ENCODE measurements around the gene TRIM46.
"Not testable (repeated sequence)": the region's sequence is repeated elsewhere in the genome, so short reads cannot be mapped to it uniquely, and the experiment has no call there.

TRIM46 gene

DNA sequence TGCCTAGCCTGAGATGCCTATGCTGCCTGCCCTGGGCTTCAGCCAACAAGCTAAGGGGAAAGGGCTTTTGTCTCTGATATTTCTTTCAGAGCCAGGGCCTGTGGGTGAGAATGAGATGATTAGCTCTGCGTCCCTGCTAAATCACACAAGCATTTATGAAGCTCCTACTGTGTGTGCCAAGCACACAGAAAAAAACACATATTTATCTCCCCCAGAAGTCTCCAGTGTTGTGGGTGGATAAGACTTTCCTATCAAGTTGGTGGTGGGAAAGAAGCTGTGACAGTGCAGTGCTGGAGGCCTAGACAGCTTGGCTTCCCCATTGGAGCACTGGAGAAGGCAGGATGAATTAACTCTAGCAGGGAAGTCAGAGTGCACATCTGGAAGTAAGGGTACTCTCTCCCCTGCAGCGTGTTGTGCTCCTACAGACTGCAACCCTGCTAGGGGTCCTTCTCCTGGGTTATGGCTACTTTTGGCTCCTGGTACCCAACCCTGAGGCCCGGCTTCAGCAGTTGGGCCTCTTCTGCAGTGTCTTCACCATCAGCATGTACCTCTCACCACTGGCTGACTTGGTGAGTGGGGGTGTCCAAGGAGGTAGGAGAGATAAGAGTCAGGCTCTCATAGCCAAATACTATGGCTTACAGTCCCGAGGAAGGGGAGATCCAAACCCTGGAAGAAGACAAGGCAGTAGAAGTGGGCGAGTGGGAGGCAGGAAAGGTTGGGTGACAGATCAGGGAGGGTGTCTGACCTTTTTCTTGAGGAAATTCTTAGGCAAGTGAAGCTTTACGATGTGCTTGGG lies 36.3 kb upstream of the TRIM46 start:
- DNase-seq (ENCODE audit: low read depth in 2 of 2, low spot score in 1 of 2), result no peak

DNA sequence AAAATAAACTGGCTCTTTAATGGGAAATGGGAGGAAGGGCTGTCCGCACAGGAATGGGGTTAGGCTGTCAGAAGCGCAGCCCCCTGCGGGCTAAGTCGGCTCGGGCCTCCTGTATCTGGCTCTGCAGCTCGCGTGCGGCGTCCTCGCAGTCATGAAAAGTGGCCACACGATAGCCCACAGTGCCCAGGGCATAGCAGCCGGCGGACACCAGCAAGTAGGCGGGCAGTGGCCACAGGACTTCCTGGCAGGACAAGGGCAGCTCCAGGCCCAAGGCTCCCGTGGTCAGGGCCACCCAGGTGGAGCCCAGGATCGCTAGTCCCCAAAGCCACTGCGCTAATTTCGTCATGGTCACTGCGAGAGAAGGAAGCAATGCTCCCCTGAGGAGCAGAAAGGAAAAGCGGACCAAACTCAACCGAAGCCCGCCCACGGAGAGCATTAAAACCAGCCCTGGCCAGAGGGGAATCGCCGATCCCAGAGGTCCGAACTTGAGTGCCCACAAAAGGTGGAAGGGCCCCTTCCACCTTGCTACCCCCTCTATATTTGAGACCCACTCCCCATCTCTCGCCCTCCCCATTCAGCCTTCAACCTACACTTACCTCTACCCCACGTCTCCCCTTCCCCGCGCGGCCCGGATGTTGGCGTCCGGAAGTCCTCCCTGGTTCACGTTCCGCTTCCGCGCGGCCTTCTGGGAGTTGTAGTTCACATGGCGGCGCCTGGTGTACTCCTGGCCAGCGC lies 33.6 kb upstream of the TRIM46 start, which contains the start of gene DPM3:
DPM3 (minus strand) TSS at position 637 of the 735 bp plus-strand sequence; CDS start at position 346, 291 bp downstream.
- DNase-seq (ENCODE audit: low read depth in 2 of 2, low spot score in 1 of 2), result peak; percentile 76 to 77

GRCh38 chr1:155140630-155140953 lies 33.1 kb upstream of the TRIM46 start:
- no peak for DNase-seq (ENCODE audit: low read depth in 2 of 2, low spot score in 1 of 2)

GRCh38 chr1:155141749-155142148 lies 31.9 kb upstream of the TRIM46 start:
- no peak for DNase-seq (ENCODE audit: low read depth in 2 of 2, low spot score in 1 of 2)

- DNase-seq (ENCODE audit: low read depth in 2 of 2, low spot score in 1 of 2), result no peak
Measured at GRCh38 chr1:155145491-155145890, 28.2 kb upstream of the TRIM46 start.

GRCh38 chr1:155155996-155156643 lies 17.5 kb upstream of the TRIM46 start:
- not testable (repeated sequence) for DNase-seq (ENCODE audit: low read depth in 2 of 2, low spot score in 1 of 2)

- no peak for DNase-seq (ENCODE audit: low read depth in 2 of 2, low spot score in 1 of 2)
Measured at GRCh38 chr1:155158991-155159390, 14.7 kb upstream of the TRIM46 start.

GRCh38 chr1:155160128-155160527 lies 13.5 kb upstream of the TRIM46 start:
- DNase-seq (ENCODE audit: low read depth in 2 of 2, low spot score in 1 of 2), result no peak

DNA sequence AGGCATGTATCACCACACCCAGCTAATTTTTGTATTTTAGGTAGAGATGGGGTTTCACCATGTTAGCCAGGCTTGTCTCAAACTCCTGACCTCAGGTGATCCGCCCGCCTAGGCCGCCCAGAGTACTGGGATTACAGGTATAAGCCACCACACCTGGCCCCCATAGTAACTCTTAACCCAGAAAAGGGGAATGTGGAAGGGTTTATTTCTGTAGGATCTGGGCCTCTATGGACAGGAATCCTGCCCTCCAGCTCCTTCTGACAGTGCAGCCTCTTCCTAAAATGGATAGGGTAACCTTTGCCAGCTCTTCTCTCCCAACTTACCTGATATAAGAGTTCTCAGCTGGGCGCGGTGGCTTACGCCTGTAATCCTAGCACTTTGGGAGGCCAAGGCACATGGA lies 11.0 kb upstream of the TRIM46 start:
- not testable (repeated sequence) for DNase-seq (ENCODE audit: low read depth in 2 of 2, low spot score in 1 of 2)

GRCh38 chr1:155163785-155164184 lies 9.9 kb upstream of the TRIM46 start:
- not testable (repeated sequence) for DNase-seq (ENCODE audit: low read depth in 2 of 2, low spot score in 1 of 2)

- not testable (repeated sequence) for DNase-seq (ENCODE audit: low read depth in 2 of 2, low spot score in 1 of 2)
Measured at GRCh38 chr1:155164625-155165024, 9.0 kb upstream of the TRIM46 start.

DNA sequence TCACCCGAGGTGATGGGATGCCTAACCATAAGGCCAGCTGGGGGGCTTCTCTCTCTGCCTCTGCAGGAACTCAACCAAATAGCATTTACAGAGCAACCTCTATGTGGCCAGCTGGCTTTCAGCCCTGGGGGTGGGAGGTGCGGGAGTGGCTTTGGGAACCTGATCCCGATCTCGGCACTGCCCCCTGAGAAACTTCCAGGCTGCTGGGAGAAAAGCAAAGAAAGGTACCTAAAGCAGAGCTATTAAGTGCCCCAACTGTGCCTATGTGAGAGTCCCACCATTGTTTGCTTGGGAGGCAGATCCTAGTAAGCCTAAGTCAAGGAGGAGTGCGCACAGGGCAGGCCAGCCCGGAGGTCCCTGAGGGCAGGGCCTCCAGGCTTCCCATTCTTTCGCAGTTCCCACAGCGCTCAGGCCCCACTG lies 7.6 kb upstream of the TRIM46 start:
- no peak for DNase-seq (ENCODE audit: low read depth in 2 of 2, low spot score in 1 of 2)

DNA sequence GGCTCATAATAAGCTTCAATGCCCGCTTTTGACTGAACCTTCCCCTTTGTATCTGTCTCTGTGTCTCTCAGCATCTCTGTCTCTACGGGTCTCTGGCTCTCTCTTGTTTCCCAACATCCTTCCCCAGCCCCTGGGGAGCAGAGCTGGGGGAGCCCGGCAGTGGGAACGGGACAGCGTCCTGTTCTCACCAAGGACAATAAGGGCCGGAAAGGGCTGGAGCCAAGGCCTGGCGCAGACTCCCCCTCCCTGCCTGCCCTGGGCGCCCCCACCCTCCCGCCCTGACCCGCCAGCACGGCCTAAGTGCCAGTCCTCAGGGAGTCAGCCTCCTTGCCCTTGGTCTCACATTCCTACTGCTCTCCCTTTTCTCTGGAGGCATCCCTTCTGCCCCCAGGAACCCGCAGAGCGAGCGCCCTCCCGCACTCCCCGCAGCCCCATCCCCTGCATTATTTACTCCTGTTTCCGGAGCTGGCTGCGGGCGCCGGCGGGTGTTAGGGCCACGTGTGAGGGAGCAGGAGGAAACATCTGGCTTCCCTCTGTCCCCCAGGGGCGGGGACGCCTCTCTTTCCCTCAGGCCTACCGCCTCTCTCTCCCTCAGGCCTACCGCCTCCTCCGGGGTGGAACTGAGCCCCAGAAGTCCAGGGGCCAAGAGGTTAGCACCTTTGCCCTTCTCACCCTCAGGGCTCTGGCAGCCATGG lies 7.0 kb upstream of the TRIM46 start:
- DNase-seq (ENCODE audit: low read depth in 2 of 2, low spot score in 1 of 2), result no peak

- DNase-seq (ENCODE audit: low read depth in 2 of 2, low spot score in 1 of 2), result peak; percentile 60 to 85
Measured at GRCh38 chr1:155167166-155168104, 6.2 kb upstream of the TRIM46 start.

- not testable (repeated sequence) for DNase-seq (ENCODE audit: low read depth in 2 of 2, low spot score in 1 of 2)
Measured at GRCh38 chr1:155168105-155168445, 5.6 kb upstream of the TRIM46 start.

- no peak for DNase-seq (ENCODE audit: low read depth in 2 of 2, low spot score in 1 of 2)
Measured at GRCh38 chr1:155168456-155169210, 5.0 kb upstream of the TRIM46 start.

DNA sequence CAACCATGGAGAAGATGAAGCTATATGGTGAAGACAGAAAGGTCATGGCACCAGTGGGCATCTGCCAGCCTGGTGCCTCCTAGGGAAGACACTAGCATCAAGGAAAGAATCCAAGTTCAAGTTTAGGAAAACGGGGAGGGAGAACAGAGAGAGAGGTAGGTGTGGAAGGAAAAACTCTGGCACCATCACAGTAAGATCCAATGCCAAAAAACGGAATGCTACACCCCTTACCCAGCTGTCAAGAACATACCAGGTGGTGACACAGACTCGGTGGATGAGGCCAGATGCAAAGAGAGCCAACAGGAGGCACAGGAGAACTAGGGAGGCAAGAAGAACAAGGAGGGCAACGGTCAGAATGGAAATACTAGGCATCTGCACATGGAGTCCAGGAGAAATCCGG lies 4.1 kb upstream of the TRIM46 start:
- no peak for DNase-seq (ENCODE audit: low read depth in 2 of 2, low spot score in 1 of 2)

DNA sequence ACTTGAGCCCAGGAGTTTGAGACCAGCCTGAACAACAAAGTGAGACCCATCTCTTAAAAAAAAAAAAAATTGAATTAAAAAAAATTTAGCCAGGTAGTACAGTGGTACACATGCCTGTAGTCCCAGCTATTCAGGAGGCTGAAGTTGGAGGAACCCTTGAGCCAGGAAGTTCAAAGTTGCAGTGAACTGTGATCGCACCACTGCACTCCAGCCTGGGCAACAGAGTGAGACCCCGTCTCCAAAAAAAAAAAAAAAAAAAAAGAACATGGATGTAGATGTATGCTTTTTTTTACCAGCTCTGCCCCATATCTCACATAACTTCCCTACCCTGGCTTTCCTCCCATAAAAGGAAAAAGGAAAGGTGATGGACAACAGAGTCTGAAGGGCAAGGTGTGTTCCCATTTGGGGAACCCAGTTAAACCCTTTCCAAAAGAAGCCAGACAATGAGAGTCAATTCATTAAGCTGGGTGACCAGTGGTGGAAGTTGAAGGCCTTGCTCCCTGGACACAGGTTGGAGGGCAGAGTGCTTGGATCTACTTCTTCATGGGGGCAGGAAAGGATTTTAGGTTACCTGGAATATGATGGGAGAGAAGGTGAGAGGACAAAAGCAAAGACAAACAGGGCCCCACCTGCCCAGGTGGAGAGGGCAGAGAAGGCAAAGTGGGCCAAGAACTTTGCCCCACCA lies 3.4 kb upstream of the TRIM46 start:
- DNase-seq (ENCODE audit: low read depth in 2 of 2, low spot score in 1 of 2), result no peak

- no peak for DNase-seq (ENCODE audit: low read depth in 2 of 2, low spot score in 1 of 2)
Measured at GRCh38 chr1:155170806-155171205, 2.8 kb upstream of the TRIM46 start.

All from stimulated activated CD8-positive, alpha-beta memory T cell treated with anti-CD3 and anti-CD28 coated beads, Interleukin-4, amount 100 ng/mL, for 4 hours (primary cell).